Astrocyte of the spinal cord (primary cell): ENCODE results near the gene SH2D3C.

Experiments used
- DNase-seq: peaks from one replicate; pipeline ENCODE4 v3.0.0; 2011; ENCODE audit warnings: low read depth, low spot score
- H3K4me3 ChIP-seq: 2 replicates; pipeline ENCODE4 v1.5.1; 2011; ENCODE audit warnings: low read depth, mild to moderate bottlenecking, low read length, moderate library complexity
- CTCF ChIP-seq: IDR thresholded peaks from 2 replicates; pipeline ENCODE4 v1.5.1; 2012; ENCODE audit warnings: low read depth, mild to moderate bottlenecking, low read length, inconsistent platforms
- in situ Hi-C: cut with HindIII; loops from 2 replicates; pipeline ENCODE4 v1.10.0; 2017; ENCODE audit warnings: low sequenced_read_pairs

SH2D3C gene

DNA sequence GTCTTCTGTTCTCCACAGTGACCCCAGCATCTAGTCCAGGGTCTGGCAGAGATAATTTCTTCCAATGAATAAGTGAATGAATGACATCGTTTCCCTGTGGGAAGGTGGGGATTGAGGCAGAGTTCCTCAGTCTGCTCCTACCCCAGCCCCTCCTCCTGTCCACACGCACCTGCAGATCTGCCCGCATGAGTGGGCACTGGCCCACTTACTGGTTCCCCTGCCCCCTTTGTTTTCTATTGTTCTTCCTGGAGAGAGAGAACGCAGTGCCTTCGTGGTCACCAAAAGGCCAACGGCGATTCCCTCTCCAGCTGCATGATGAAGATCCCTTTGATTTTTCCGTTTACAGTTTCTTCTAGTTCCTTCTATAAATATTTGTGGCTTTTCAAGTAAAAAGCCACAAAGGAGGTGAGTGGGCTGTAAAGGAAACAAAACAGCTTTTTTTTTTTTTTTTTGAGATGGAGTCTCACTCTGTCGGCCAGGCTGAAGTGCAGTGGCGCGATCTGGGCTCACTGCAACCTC, 18.4 kb upstream of the SH2D3C start:
- no peak for TF ChIP-seq CTCF
- no peak overlapping the region for H3K4me3 ChIP-seq
- DNase-seq, result peak; percentile 32
- in situ Hi-C loops, result no loop called here

DNA sequence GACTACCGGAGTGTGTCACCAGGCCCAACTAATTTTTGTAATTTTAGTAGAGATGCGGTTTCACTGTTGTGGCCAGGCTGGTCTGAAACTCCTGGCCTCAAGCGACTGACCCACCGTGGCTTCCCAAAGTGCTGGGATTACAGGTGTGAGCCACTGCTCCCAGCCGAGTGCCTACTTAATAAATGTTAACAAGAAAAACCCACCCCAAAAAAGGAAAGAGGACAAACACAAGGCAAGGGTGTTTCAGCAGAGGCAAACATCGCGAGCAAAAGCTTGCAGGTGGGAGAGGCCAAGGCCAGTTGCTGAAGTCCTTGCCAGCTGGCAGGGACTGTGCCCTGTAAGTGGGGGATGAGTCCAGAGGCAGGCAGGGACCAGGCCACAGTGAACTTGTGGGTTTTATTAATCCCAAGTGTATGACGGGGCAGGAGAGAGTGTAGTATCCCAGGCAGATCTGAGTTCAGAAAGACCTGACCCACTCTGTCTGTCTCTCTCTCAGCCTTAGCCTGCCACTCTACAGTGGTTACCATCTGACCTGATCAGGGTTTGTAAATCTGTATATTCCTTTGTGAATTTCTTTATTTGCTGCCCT, 17.9 kb upstream of the SH2D3C start:
- DNase-seq, result no peak
- in situ Hi-C loops, result no loop called here
- no peak overlapping the region for H3K4me3 ChIP-seq
- TF ChIP-seq CTCF, result no peak

- no peak for TF ChIP-seq CTCF
- in situ Hi-C loops, result no loop called here
- no peak for DNase-seq
- no peak overlapping the region for H3K4me3 ChIP-seq
Measured at GRCh38 chr9:127794001-127794791, 15.7 kb upstream of the SH2D3C start.

- no peak overlapping the region for H3K4me3 ChIP-seq
- in situ Hi-C loops, result no loop called here
Measured at GRCh38 chr9:127793093-127793708, 14.7 kb upstream of the SH2D3C start.

DNA sequence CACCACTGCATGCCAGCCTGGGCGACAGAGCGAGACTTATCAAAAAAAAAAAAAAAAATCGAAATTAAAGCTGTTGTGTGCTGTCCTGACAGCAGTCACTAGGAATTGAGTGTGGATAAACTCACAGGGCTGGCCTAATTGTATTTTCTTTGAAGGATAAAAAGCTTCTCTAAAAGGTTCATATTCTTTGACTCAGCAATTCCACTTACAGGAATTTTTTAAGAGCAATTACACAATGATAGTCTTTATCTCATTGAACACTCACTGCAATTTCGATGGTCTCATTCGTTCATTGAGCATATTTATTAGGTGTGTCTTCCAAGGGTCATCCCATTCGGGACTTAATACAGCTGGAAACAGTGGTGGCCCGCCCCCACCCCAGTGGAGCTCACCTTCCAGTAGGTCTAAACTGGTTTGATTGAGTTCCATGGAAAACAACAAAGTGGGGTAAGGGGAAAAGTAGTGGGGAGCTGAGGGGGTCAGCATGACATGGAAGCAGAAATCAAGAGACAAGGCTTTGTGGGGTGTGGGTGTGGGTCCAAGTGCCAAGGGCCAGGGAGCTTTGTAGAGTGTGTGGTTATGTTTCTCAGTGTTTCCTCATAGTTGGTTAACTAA, 14.1 kb upstream of the SH2D3C start:
- in situ Hi-C loops, result no loop called here
- H3K4me3 ChIP-seq, result no peak overlapping the region
- no peak for TF ChIP-seq CTCF
- DNase-seq, result no peak

More at GRCh38 chr9:127793093-127793708, 14.7 kb upstream of the SH2D3C start:
- DNase-seq, result peak; percentile 36
- no peak for TF ChIP-seq CTCF

DNA sequence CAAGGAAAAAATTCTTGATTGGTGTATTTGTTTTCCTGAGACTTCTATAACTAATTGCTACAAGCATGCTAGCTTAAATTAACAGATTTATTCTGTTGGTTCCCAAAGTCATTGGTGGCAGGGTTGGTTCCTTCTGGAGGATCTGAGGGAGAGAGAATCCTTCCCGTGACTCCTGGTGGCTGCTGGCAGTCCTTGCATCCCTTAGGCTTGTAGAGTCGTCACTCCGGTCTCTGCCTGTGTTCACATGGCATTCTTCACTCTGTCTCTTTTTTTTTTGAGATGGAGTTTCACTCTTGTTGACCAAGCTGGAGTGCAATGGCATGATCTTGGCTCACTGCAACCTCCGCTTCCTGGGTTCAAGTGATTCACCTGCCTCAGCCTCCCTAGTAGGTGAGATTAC, 12.6 kb upstream of the SH2D3C start:
- in situ Hi-C loops, result no loop called here
- no peak for DNase-seq
- no peak overlapping the region for H3K4me3 ChIP-seq
- TF ChIP-seq CTCF, result no peak
